Stimulated activated CD8-positive, alpha-beta memory T cell treated with anti-CD3 and anti-CD28 coated beads, Interleukin-4, amount 100 ng/mL, for 1 hour (primary cell): ENCODE results near the gene CLRN1.
"Not testable (repeated sequence)": the region's sequence is repeated elsewhere in the genome, so short reads cannot be mapped to it uniquely, and the experiment has no call there.

ENCODE experiments used
- DNase-seq, 2 donors: peaks; one replicate each; pipeline ENCODE4 v3.0.0-alpha.2; 2020; ENCODE audit warnings: low read depth in 2 of 2, low spot score in 1 of 2

CLRN1 gene

GRCh38 chr3:150972366-150973071 is at the start of gene CLRN1:
CLRN1 (minus strand) TSS chr3:150972727; CDS start chr3:150972708, 19 bp downstream.
- DNase-seq, result no peak

GRCh38 chr3:151016478-151016795 is 43.9 kb upstream of the CLRN1 start:
- DNase-seq, result no peak

- no peak for DNase-seq
Observed at GRCh38 chr3:151015767-151016477, 43.4 kb upstream of the CLRN1 start.

- no peak for DNase-seq
Observed at GRCh38 chr3:151015181-151015580, 42.7 kb upstream of the CLRN1 start.

GRCh38 chr3:151014501-151015018 is 42.0 kb upstream of the CLRN1 start:
- no peak for DNase-seq

- no peak for DNase-seq
Observed at GRCh38 chr3:151012753-151013152, 40.2 kb upstream of the CLRN1 start.

GRCh38 chr3:151011427-151011826 is 38.9 kb upstream of the CLRN1 start:
- no peak for DNase-seq

GRCh38 chr3:151009981-151010380 is 37.5 kb upstream of the CLRN1 start:
- DNase-seq, result no peak

- DNase-seq, result no peak
Observed at GRCh38 chr3:151009430-151009829, 36.9 kb upstream of the CLRN1 start.

GRCh38 chr3:151008699-151009098 is 36.2 kb upstream of the CLRN1 start:
- DNase-seq, result no peak

GRCh38 chr3:151003768-151004134 is 31.2 kb upstream of the CLRN1 start:
- no peak for DNase-seq

GRCh38 chr3:151003029-151003767 is 30.7 kb upstream of the CLRN1 start:
- no peak for DNase-seq

GRCh38 chr3:151002003-151002981 is 29.8 kb upstream of the CLRN1 start:
- no peak for DNase-seq

GRCh38 chr3:150998996-150999395 is 26.5 kb upstream of the CLRN1 start:
- DNase-seq, result no peak

- DNase-seq, result no peak
Observed at GRCh38 chr3:150996731-150997130, 24.2 kb upstream of the CLRN1 start.

GRCh38 chr3:150995510-150995909 is 23.0 kb upstream of the CLRN1 start:
- no peak for DNase-seq

- no peak for DNase-seq
Observed at GRCh38 chr3:150989208-150989607, 16.7 kb upstream of the CLRN1 start.

- DNase-seq, result not testable (repeated sequence)
Observed at GRCh38 chr3:150988395-150988794, 15.9 kb upstream of the CLRN1 start.

GRCh38 chr3:150985711-150986110 is 13.2 kb upstream of the CLRN1 start:
- DNase-seq, result no peak

- no peak for DNase-seq
Observed at GRCh38 chr3:150984066-150984465, 11.5 kb upstream of the CLRN1 start.
